ENCODE data around the gene KCNS3.
A peak's percentile ranks its signal among the peaks of the same experiment; 100 is the strongest.

- TF ChIP-seq, protein P1, sequence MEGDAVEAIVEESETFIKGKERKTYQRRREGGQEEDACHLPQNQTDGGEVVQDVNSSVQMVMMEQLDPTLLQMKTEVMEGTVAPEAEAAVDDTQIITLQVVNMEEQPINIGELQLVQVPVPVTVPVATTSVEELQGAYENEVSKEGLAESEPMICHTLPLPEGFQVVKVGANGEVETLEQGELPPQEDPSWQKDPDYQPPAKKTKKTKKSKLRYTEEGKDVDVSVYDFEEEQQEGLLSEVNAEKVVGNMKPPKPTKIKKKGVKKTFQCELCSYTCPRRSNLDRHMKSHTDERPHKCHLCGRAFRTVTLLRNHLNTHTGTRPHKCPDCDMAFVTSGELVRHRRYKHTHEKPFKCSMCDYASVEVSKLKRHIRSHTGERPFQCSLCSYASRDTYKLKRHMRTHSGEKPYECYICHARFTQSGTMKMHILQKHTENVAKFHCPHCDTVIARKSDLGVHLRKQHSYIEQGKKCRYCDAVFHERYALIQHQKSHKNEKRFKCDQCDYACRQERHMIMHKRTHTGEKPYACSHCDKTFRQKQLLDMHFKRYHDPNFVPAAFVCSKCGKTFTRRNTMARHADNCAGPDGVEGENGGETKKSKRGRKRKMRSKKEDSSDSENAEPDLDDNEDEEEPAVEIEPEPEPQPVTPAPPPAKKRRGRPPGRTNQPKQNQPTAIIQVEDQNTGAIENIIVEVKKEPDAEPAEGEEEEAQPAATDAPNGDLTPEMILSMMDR (IDR thresholded peaks at IDR 0.05) = peak; percentile 36
- TF ChIP-seq EZH2phosphoT487 (IDR thresholded peaks at IDR 0.05) (no peak), EZH2 (IDR thresholded peaks at IDR 0.05) (peak; percentile 56)
Measured at GRCh38 chr2:17879137-17879912, 858 bp downstream of the KCNS3 start.

Data from neural progenitor cell (in vitro differentiated cells).